GM23338 (cell line): Measurements from ENCODE around the gene ARL5C. TPM values are rescaled to one million over a fixed set of nuclear protein-coding genes. Genes with fewer than 3 reads are reported as not detected.

ENCODE experiments used
- ATAC-seq: fragments of 200-7000 bp; cut with Tn5 transposase; 3 replicates; pipeline ENCODE4 v1.9.1; 2020
- DNase-seq: peaks from one replicate; pipeline ENCODE4 v3.0.0-alpha.2; 2015; ENCODE audit warnings: low spot score
- H2AFZ ChIP-seq: fragments of 200-600 bp; sonication (generic); 2 replicates; pipeline ENCODE4 v1.8.0; 2016; ENCODE audit warnings: antibody characterized with exemption, mild to moderate bottlenecking, moderate library complexity
- H3F3A ChIP-seq: fragments of 200-600 bp; sonication (generic); replicated peaks from 2 replicates; pipeline ENCODE4 v1.8.0; 2017; ENCODE audit warnings: antibody characterized with exemption, mixed run types, low read depth
- H3K27ac ChIP-seq: fragments of 200-600 bp; sonication (generic); 2 replicates; pipeline ENCODE4 v1.6.1; 2016; ENCODE audit warnings: low read depth
- H3K27me3 ChIP-seq: fragments of 200-600 bp; sonication (generic); 2 replicates; pipeline ENCODE4 v1.8.0; 2016; ENCODE audit warnings: mild to moderate bottlenecking, mixed run types, moderate library complexity; ENCODE audit not compliant: insufficient read depth
- H3K36me3 ChIP-seq: fragments of 200-600 bp; sonication (generic); 2 replicates; pipeline ENCODE4 v1.8.0; 2016; ENCODE audit warnings: mild to moderate bottlenecking; ENCODE audit not compliant: insufficient read depth
- H3K4me1 ChIP-seq: fragments of 200-600 bp; sonication (generic); 2 replicates; pipeline ENCODE4 v1.8.0; 2016; ENCODE audit warnings: mild to moderate bottlenecking, moderate library complexity; ENCODE audit not compliant: insufficient read depth
- H3K4me2 ChIP-seq: fragments of 200-600 bp; sonication (generic); 2 replicates; pipeline ENCODE4 v1.7.1; 2017; ENCODE audit warnings: mixed run types
- H3K4me3 ChIP-seq: fragments of 200-600 bp; sonication (generic); 2 replicates; pipeline ENCODE4 v1.6.1; 2016; ENCODE audit warnings: mixed run types
- H3K79me2 ChIP-seq: fragments of 200-600 bp; sonication (generic); replicated peaks from 2 replicates; pipeline ENCODE4 v1.8.0; 2017; ENCODE audit warnings: mild to moderate bottlenecking; ENCODE audit not compliant: insufficient read depth
- H3K9me2 ChIP-seq: fragments of 200-600 bp; sonication (generic); 2 replicates; pipeline ENCODE4 v1.8.0; 2017; ENCODE audit not compliant: insufficient read depth
- H4K20me1 ChIP-seq: fragments of 200-600 bp; sonication (generic); replicated peaks from 2 replicates; pipeline ENCODE4 v1.8.0; 2017; ENCODE audit warnings: mild to moderate bottlenecking; ENCODE audit not compliant: insufficient read depth
- H3K27ac Mint-ChIP-seq: 2 replicates; pipeline ENCODE4 v1.8.0; 2020; ENCODE audit warnings: inconsistent platforms, mild to moderate bottlenecking, moderate library complexity, mixed read lengths
- H3K27me3 Mint-ChIP-seq: 3 replicates; pipeline ENCODE4 v1.8.0; 2022; ENCODE audit warnings: low read depth, mild to moderate bottlenecking, moderate library complexity, mixed read lengths, inconsistent platforms; ENCODE audit not compliant: insufficient read depth, poor library complexity
- H3K36me3 Mint-ChIP-seq: 3 replicates; pipeline ENCODE4 v1.8.0; 2021; ENCODE audit warnings: low read depth, mild to moderate bottlenecking, inconsistent platforms, moderate library complexity, mixed read lengths
- H3K4me1 Mint-ChIP-seq: 3 replicates; pipeline ENCODE4 v1.8.0; 2020; ENCODE audit warnings: mild to moderate bottlenecking, inconsistent platforms, mixed read lengths
- H3K4me3 Mint-ChIP-seq: 3 replicates; pipeline ENCODE4 v1.8.0; 2021; ENCODE audit warnings: moderate library complexity, mild to moderate bottlenecking, inconsistent platforms, mixed read lengths
- H3K9me3 Mint-ChIP-seq: 3 replicates; pipeline ENCODE4 v1.8.0; 2020; ENCODE audit warnings: moderate library complexity, mild to moderate bottlenecking, inconsistent platforms, mixed read lengths
- CREB1 ChIP-seq: fragments of 250-450 bp; sonication (Bioruptor Pico); IDR thresholded peaks from 2 replicates; pipeline ENCODE4 v1.5.0; 2020; ENCODE audit warnings: low read depth, mild to moderate bottlenecking, moderate library complexity
- CTCF ChIP-seq, 2 experiments: fragments of 200-600 bp in 1 of 2; sonication (generic) in 1 of 2; conservative IDR thresholded peaks; 2 replicates each; pipeline versions ENCODE4 v1.5.1 to v1.6.1; 2016 to 2017; ENCODE audit warnings: antibody characterized with exemption in 2 of 2, low read depth in 2 of 2, mild to moderate bottlenecking in 2 of 2, moderate library complexity in 1 of 2
- ETS1 ChIP-seq: IDR thresholded peaks from 2 replicates; pipeline ENCODE4 v1.6.1; 2016; ENCODE audit warnings: antibody characterized with exemption
- EZH2 ChIP-seq: fragments of 200-600 bp; sonication (generic); IDR thresholded peaks from one replicate; pipeline ENCODE4 v1.8.0; 2017; ENCODE audit warnings: antibody characterized with exemption, mild to moderate bottlenecking, low read depth; ENCODE audit not compliant: unreplicated experiment
- EZH2phosphoT487 ChIP-seq: fragments of 200-600 bp; sonication (generic); IDR thresholded peaks from one replicate; pipeline ENCODE4 v1.8.1; 2018; ENCODE audit warnings: antibody characterized with exemption; ENCODE audit not compliant: unreplicated experiment
- JUNB ChIP-seq: IDR thresholded peaks from one replicate; pipeline ENCODE4 v1.6.1; 2016; ENCODE audit warnings: antibody characterized with exemption; ENCODE audit not compliant: unreplicated experiment
- NANOG ChIP-seq: IDR thresholded peaks from 2 replicates; pipeline ENCODE4 v1.6.1; 2016; ENCODE audit warnings: antibody characterized with exemption, borderline replicate concordance
- POLR2AphosphoS5 ChIP-seq: IDR thresholded peaks from 2 replicates; pipeline ENCODE4 v1.6.1; 2016; ENCODE audit warnings: antibody characterized with exemption, low read depth
- REST ChIP-seq: IDR thresholded peaks from one replicate; pipeline ENCODE4 v1.6.1; 2018; ENCODE audit warnings: antibody characterized with exemption; ENCODE audit not compliant: unreplicated experiment
- STAT1 ChIP-seq: IDR thresholded peaks from one replicate; pipeline ENCODE4 v1.6.1; 2016; ENCODE audit warnings: antibody characterized with exemption; ENCODE audit not compliant: unreplicated experiment
- ZNF114 ChIP-seq: fragments of 250-450 bp; sonication (Bioruptor Pico); IDR thresholded peaks from 2 replicates; pipeline ENCODE4 v1.5.0; 2020; ENCODE audit warnings: mild to moderate bottlenecking, moderate library complexity
- ZNF331 ChIP-seq: fragments of 250-450 bp; sonication (Bioruptor Pico); IDR thresholded peaks from 2 replicates; pipeline ENCODE4 v1.5.0; 2020; ENCODE audit warnings: low read depth, mild to moderate bottlenecking, moderate library complexity
- ZNF462 ChIP-seq: fragments of 250-450 bp; sonication (Bioruptor Pico); IDR thresholded peaks from 2 replicates; pipeline ENCODE4 v1.5.0; 2020; ENCODE audit warnings: mild to moderate bottlenecking, moderate library complexity
- polyA plus RNA-seq: library from polyadenylated mRNA; unstranded; fragments of >200 nt; fragmentation: Nextera tagmentation; extraction: Ambion mirVana; gene quantifications from 2 replicates; pipeline ENCODE4 v1.2.1, GENCODE V29; 2016
- total RNA-seq: library from RNA; depleted of rRNA; stranded (reverse); fragments of >200 nt; shearing (Covaris generic); gene quantifications from 2 replicates; pipeline ENCODE4 v1.2.3, GENCODE V29; 2014

ARL5C gene
- total and polyA plus RNA-seq, 2 experiments from 2014 or later: not detected

- no peak overlapping the region for H3K4me3 Mint-ChIP-seq
- H3K9me3 Mint-ChIP-seq: no peaks in the 10 kb centered on the region
- no peaks in the 10 kb centered on the region for H3K36me3 ChIP-seq
- 0 out of 2 replicates have a peak, but pooled peaks cover 2% of the 10 kb centered on the region for H3F3A ChIP-seq
- peaks cover 32% of the 10 kb centered on the region for H3K27me3 Mint-ChIP-seq
- peaks cover 29% of the 10 kb centered on the region for H3K27me3 ChIP-seq
- no peaks in the 10 kb centered on the region for H3K79me2 ChIP-seq
- no peak overlapping the region for H3K4me3 ChIP-seq
- TF ChIP-seq STAT1 (no peak), NANOG (no peak), ZNF114 (CRISPR knock-in tag) (no peak), ETS1 (no peak), EZH2phosphoT487 (no peak), CTCF (conservative IDR thresholded peaks at IDR 0.05; ENCODE audit: low read depth in 2 of 2) (no peak), ZNF331 (no peak), ZNF462 (CRISPR knock-in tag) (no peak), CREB1 (no peak), REST (no peak), EZH2 (no peak), POLR2AphosphoS5 (no peak), JUNB (no peak)
- no peak for ATAC-seq
- no peaks in the 10 kb centered on the region for H3K36me3 Mint-ChIP-seq
- peaks cover 16% of the 10 kb centered on the region for H3K4me1 ChIP-seq
- H3K27ac ChIP-seq: no peak overlapping the region
- H4K20me1 ChIP-seq: no peaks in the 10 kb centered on the region
- no peak overlapping the region for H3K27ac Mint-ChIP-seq
- H3K9me2 ChIP-seq: no peaks in the 10 kb centered on the region
- DNase-seq: no peak
- H3K4me1 Mint-ChIP-seq: peaks cover 30% of the 10 kb centered on the region
- H3K4me2 ChIP-seq: no peak overlapping the region
- no peak overlapping the region for H2AFZ ChIP-seq
These were observed 47.9 kb upstream of the ARL5C start for GRCh38 chr17:39213852-39214251.
